H1 (cell line): Measurements from ENCODE around the gene NRXN2. TPM values are rescaled to one million over a fixed set of nuclear protein-coding genes. Genes with fewer than 3 reads are reported as not detected.

Experiments used
- SUZ12 ChIP-seq: fragments of 200-600 bp; sonication (generic); IDR thresholded peaks from 2 replicates; pipeline ENCODE4 v1.6.1; 2012; ENCODE audit warnings: mild to moderate bottlenecking, inconsistent platforms, low read length, moderate library complexity, mixed read lengths
- polyA plus RNA-seq, 7 experiments: library from polyadenylated mRNA; depleted of rRNA in 3 of 7; stranded (reverse) in 5 of 7; unstranded in 2 of 7; fragments of >200 nt in 5 of 7; fragments of 200-250 nt in 2 of 7; gene quantifications; 1 replicate in 5 of 7; 2 replicates in 1 of 7; 4 replicates in 1 of 7; pipeline versions ENCODE4 v1.2.1 to v1.2.3, GENCODE V29; 2011 to 2013; ENCODE audit warnings: missing spikeins in 2 of 7, mixed read lengths in 2 of 7
- total RNA-seq: library from RNA; stranded (reverse); fragmentation: NEBNext Ultra II Directional; extraction: Animal tissue kit (Norgen Biotek cat#: 25700); gene quantifications from 2 replicates; pipeline ENCODE4 v1.2.1, GENCODE V29; 2021

The NRXN2 gene
- total and polyA plus RNA-seq, 2 of the 8 experiments (the other 6 are each of a cell fraction or from before 2014, with no cell fraction given), result 1.3 to 11.5 TPM

GRCh38 chr11:64610596-64610995 is 112.4 kb downstream of the NRXN2 start (continued):
- no peak for TF ChIP-seq SUZ12
- TF ChIP-seq, all 59 proteins: peak for 0
